ENCODE measurements around the gene LBR.

DNA sequence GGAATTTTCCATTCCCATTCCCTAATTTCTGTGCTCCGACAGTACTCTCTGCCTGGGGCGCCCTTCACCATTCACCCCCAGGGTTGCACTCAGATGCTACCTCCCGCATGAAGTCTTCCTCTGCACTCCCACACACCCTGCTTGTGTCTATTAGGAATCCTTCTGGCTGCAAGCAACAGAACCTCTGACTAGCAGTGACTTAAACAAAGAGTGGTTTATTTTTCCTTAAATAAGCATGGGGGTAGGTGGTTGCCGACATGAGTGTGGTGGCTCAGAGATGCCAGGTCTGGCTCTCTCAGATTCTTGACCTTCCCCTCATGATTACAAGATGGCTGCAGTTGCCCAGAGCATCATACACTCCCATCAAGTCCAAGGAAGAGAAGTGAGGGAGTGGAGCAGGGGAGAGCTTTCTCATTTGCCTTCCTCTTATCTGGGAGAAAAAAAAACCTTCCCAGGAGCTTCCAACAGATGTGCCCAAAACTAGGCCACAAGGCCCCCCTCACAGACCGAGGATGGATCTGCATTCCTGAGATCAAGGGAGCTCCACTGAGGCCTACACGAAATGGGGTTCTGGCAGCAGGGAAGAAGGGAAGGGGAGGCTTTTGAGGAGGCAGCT, 49.6 kb upstream of the LBR start:
- TF ChIP-seq, protein P1, sequence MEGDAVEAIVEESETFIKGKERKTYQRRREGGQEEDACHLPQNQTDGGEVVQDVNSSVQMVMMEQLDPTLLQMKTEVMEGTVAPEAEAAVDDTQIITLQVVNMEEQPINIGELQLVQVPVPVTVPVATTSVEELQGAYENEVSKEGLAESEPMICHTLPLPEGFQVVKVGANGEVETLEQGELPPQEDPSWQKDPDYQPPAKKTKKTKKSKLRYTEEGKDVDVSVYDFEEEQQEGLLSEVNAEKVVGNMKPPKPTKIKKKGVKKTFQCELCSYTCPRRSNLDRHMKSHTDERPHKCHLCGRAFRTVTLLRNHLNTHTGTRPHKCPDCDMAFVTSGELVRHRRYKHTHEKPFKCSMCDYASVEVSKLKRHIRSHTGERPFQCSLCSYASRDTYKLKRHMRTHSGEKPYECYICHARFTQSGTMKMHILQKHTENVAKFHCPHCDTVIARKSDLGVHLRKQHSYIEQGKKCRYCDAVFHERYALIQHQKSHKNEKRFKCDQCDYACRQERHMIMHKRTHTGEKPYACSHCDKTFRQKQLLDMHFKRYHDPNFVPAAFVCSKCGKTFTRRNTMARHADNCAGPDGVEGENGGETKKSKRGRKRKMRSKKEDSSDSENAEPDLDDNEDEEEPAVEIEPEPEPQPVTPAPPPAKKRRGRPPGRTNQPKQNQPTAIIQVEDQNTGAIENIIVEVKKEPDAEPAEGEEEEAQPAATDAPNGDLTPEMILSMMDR (optimal IDR thresholded peaks at IDR 0.05 in 1 of 3, IDR thresholded peaks at IDR 0.05 in 1 of 3, conservative IDR thresholded peaks at IDR 0.05 in 1 of 3; ENCODE audit: extremely low read depth in 1 of 3, insufficient read depth in 2 of 3, low read length in 3 of 3) = no peak
- no peak for TF ChIP-seq EZH2 (IDR thresholded peaks at IDR 0.05; ENCODE audit: low read length)
